IMR-90 (cell line): Measurements from ENCODE around the gene MGAT5. TPM values are rescaled to one million over a fixed set of nuclear protein-coding genes. Genes with fewer than 3 reads are reported as not detected.

Source experiments
- ATAC-seq: fragments of 200-7000 bp; cut with Tn5 transposase; 2 replicates; pipeline ENCODE4 v1.9.1; 2020; ENCODE audit warnings: low read depth, mild to moderate bottlenecking, moderate library complexity
- BruUV-seq: library from RNA; stranded (reverse); fragments of 400-500 nt; replicated peaks from 2 replicates; lab custom pipeline; 2021; lab: Mats Ljungman, UMichigan
- CTCF ChIA-PET: fragments of 300-600 bp; formaldehyde crosslinking; extraction: SDS; loops from one replicate; lab custom pipeline; 2021; ENCODE audit warnings: antibody characterized with exemption; lab: Yijun Ruan, JAX
- POLR2A ChIA-PET: fragments of 300-600 bp; sonication (Branson Sonifier 250); formaldehyde crosslinking; loops from one replicate; lab custom pipeline; 2022; ENCODE audit warnings: antibody characterized with exemption; ENCODE audit not compliant: unreplicated experiment; lab: Charles Lee
- DNase-seq: peaks from one replicate; pipeline ENCODE4 v3.0.0; 2013
- H2AFZ ChIP-seq: replicated peaks from 2 replicates; pipeline ENCODE3; 2013; ENCODE audit warnings: low read length, mild to moderate bottlenecking; ENCODE audit not compliant: poor library complexity
- H2AK5ac ChIP-seq: 2 replicates; pipeline ENCODE4 v1.6.1; 2013; ENCODE audit warnings: low read depth, low read length, inconsistent platforms
- H2AK9ac ChIP-seq: replicated peaks from 2 replicates; pipeline ENCODE3; 2013; ENCODE audit warnings: mild to moderate bottlenecking, low read depth, low read length, moderate library complexity; ENCODE audit not compliant: poor library complexity
- H2BK120ac ChIP-seq: 2 replicates; pipeline ENCODE4 v1.6.1; 2013; ENCODE audit warnings: low read depth, low read length, inconsistent platforms
- H2BK15ac ChIP-seq: 3 replicates; pipeline ENCODE4 v1.6.1; 2013; ENCODE audit warnings: low read depth, low read length, inconsistent platforms
- H2BK20ac ChIP-seq: 2 replicates; pipeline ENCODE4 v1.6.1; 2013; ENCODE audit warnings: low read depth, mild to moderate bottlenecking, inconsistent platforms, low read length, moderate library complexity
- H2BK5ac ChIP-seq: 2 replicates; pipeline ENCODE4 v1.6.1; 2013; ENCODE audit warnings: mild to moderate bottlenecking, low read depth, low read length, inconsistent platforms; ENCODE audit not compliant: poor library complexity, severe bottlenecking
- H3K14ac ChIP-seq: replicated peaks from 2 replicates; pipeline ENCODE4 v1.6.1; 2013; ENCODE audit warnings: low read depth, low read length, inconsistent platforms
- H3K18ac ChIP-seq: 2 replicates; pipeline ENCODE4 v1.6.1; 2013; ENCODE audit warnings: low read depth, low read length, control low read depth
- H3K23ac ChIP-seq: 2 replicates; pipeline ENCODE4 v1.6.1; 2013; ENCODE audit warnings: low read depth, low read length, inconsistent platforms
- H3K27ac ChIP-seq: 2 replicates; pipeline ENCODE4 v1.5.1; 2013; ENCODE audit warnings: mild to moderate bottlenecking, control low read depth, low read length; ENCODE audit not compliant: insufficient read depth
- H3K27me3 ChIP-seq: 2 replicates; pipeline ENCODE4 v1.6.1; 2013; ENCODE audit warnings: low read length; ENCODE audit not compliant: control insufficient read depth, insufficient read depth
- H3K36me3 ChIP-seq: 2 replicates; pipeline ENCODE4 v1.6.1; 2013; ENCODE audit warnings: low read length, mixed read lengths; ENCODE audit not compliant: control insufficient read depth, insufficient read depth
- H3K4ac ChIP-seq: 2 replicates; pipeline ENCODE4 v1.6.1; 2013; ENCODE audit warnings: low read depth, low read length, inconsistent platforms
- H3K4me1 ChIP-seq: 2 replicates; pipeline ENCODE4 v1.6.1; 2013; ENCODE audit warnings: low read length, mixed read lengths; ENCODE audit not compliant: control insufficient read depth, insufficient read depth
- H3K4me2 ChIP-seq: 2 replicates; pipeline ENCODE4 v1.6.1; 2013; ENCODE audit warnings: low read depth, mild to moderate bottlenecking, control low read depth, low read length, moderate library complexity
- H3K4me3 ChIP-seq: 2 replicates; pipeline ENCODE4 v1.5.1; 2013; ENCODE audit warnings: low read depth, mild to moderate bottlenecking, control low read depth, low read length, moderate library complexity; ENCODE audit not compliant: insufficient read depth
- H3K56ac ChIP-seq: 2 replicates; pipeline ENCODE4 v1.6.1; 2013; ENCODE audit warnings: low read length, inconsistent platforms; ENCODE audit not compliant: insufficient read depth; ENCODE audit errors: extremely low read depth
- H3K79me1 ChIP-seq, 2 experiments: 2 replicates each; pipeline ENCODE4 v1.6.1; 2013; ENCODE audit warnings: low read length in 2 of 2, inconsistent platforms in 1 of 2, low read depth in 1 of 2
- H3K9ac ChIP-seq: 2 replicates; pipeline ENCODE4 v1.6.1; 2013; ENCODE audit warnings: low read depth, low read length, control low read depth
- H3K9me1 ChIP-seq: 2 replicates; pipeline ENCODE4 v1.6.1; 2013; ENCODE audit warnings: low read length, inconsistent platforms; ENCODE audit not compliant: insufficient read depth
- H3K9me3 ChIP-seq: 2 replicates; pipeline ENCODE4 v1.6.1; 2013; ENCODE audit warnings: low read length; ENCODE audit not compliant: control insufficient read depth, insufficient read depth
- H4K20me1 ChIP-seq: 2 replicates; pipeline ENCODE4 v1.6.1; 2013; ENCODE audit warnings: low read length, inconsistent platforms; ENCODE audit not compliant: insufficient read depth
- H4K5ac ChIP-seq: 2 replicates; pipeline ENCODE4 v1.6.1; 2013; ENCODE audit warnings: mild to moderate bottlenecking, low read depth, low read length, control low read depth
- H4K8ac ChIP-seq, 2 experiments: 2 replicates each; pipeline ENCODE4 v1.6.1; 2013; ENCODE audit warnings: low read depth in 2 of 2, low read length in 2 of 2, control low read depth in 1 of 2, inconsistent platforms in 1 of 2
- H4K91ac ChIP-seq: 2 replicates; pipeline ENCODE4 v1.6.1; 2013; ENCODE audit warnings: low read depth, low read length, inconsistent platforms; ENCODE audit not compliant: insufficient read depth
- BHLHE40 ChIP-seq: fragments of 150-350 bp; IDR thresholded peaks from 2 replicates; pipeline ENCODE4 v1.6.1; 2016; ENCODE audit warnings: mild to moderate bottlenecking, low read depth, low read length
- CEBPB ChIP-seq: IDR thresholded peaks from 2 replicates; pipeline ENCODE4 v1.6.1; 2012; ENCODE audit warnings: low read depth, low read length, improper control_type of control experiment
- CHD1 ChIP-seq: IDR thresholded peaks from 2 replicates; pipeline ENCODE4 v1.6.1; 2012; ENCODE audit warnings: low read depth, low read length, improper control_type of control experiment
- CTCF ChIP-seq: conservative IDR thresholded peaks from 2 replicates; pipeline ENCODE4 v1.5.1; 2012; ENCODE audit warnings: mild to moderate bottlenecking, low read depth, low read length, improper control_type of control experiment
- FOS ChIP-seq: fragments of 150-350 bp; IDR thresholded peaks from 2 replicates; pipeline ENCODE4 v1.6.1; 2016; ENCODE audit warnings: low read depth, low read length
- MAFK ChIP-seq: IDR thresholded peaks from 2 replicates; pipeline ENCODE4 v1.6.1; 2012; ENCODE audit warnings: low read depth, low read length, improper control_type of control experiment
- MAZ ChIP-seq: IDR thresholded peaks from 2 replicates; pipeline ENCODE4 v1.6.1; 2012; ENCODE audit warnings: low read depth, mild to moderate bottlenecking, low read length, improper control_type of control experiment, moderate library complexity, borderline replicate concordance
- MXI1 ChIP-seq: IDR thresholded peaks from 2 replicates; pipeline ENCODE4 v1.6.1; 2012; ENCODE audit warnings: low read depth, mild to moderate bottlenecking, low read length, moderate library complexity, borderline replicate concordance
- NFE2L2 ChIP-seq: fragments of 150-350 bp; IDR thresholded peaks from 2 replicates; pipeline ENCODE4 v1.6.1; 2016; ENCODE audit warnings: low read depth, mild to moderate bottlenecking, low read length
- POLR2A ChIP-seq: IDR thresholded peaks from 2 replicates; pipeline ENCODE4 v1.6.1; 2012; ENCODE audit warnings: mild to moderate bottlenecking, low read depth, low read length
- RAD21 ChIP-seq: IDR thresholded peaks from 2 replicates; pipeline ENCODE4 v1.6.1; 2012; ENCODE audit warnings: low read length, improper control_type of control experiment
- RCOR1 ChIP-seq: IDR thresholded peaks from 2 replicates; pipeline ENCODE4 v1.6.1; 2012; ENCODE audit warnings: mild to moderate bottlenecking, low read length, improper control_type of control experiment; ENCODE audit not compliant: insufficient replicate concordance
- RFX5 ChIP-seq: IDR thresholded peaks from 2 replicates; pipeline ENCODE4 v1.8.0; 2012; ENCODE audit warnings: low read depth, mild to moderate bottlenecking, low read length, moderate library complexity
- SMC3 ChIP-seq: fragments of 150-350 bp; IDR thresholded peaks from 2 replicates; pipeline ENCODE4 v1.6.1; 2016; ENCODE audit warnings: low read depth, mild to moderate bottlenecking, antibody characterized with exemption, low read length, moderate library complexity
- WGBS, 2 experiments: methylation state at CpG; one replicate each; pipeline versions ENCODE4 v1.1.5 to v1.1.7; 2013; ENCODE audit warnings: missing lambda C conversion rate in 2 of 2; ENCODE audit not compliant: insufficient read length in 1 of 2; ENCODE audit errors: extremely low coverage in 2 of 2; 5-methylcytosine and 5-hydroxymethylcytosine counted together
- dilution Hi-C: fragments of 300-500 bp; cut with HindIII; formaldehyde crosslinking; loops from one replicate; pipeline ENCODE4 v1.14.3; 2018; ENCODE audit warnings: low sequenced_read_pairs; ENCODE audit not compliant: unreplicated experiment
- in situ Hi-C: fragments of 300-500 bp; cut with MboI; formaldehyde crosslinking; loops from 3 replicates; pipeline ENCODE4 v1.14.3; 2019; ENCODE audit warnings: low sequenced_read_pairs, inconsistent platforms, mixed read lengths
- intact Hi-C: fragments of 100-400 bp; cut with micrococcal nuclease; formaldehyde crosslinking; loops from 2 replicates; pipeline ENCODE4 v1.10.0; 2022
- polyA plus RNA-seq, 3 experiments: library from polyadenylated mRNA; depleted of rRNA; stranded (reverse); fragments of >200 nt; gene quantifications; 2 replicates each; pipeline ENCODE4 v1.2.3, GENCODE V29; 2012; ENCODE audit warnings: low replicate concordance in 1 of 3
- total RNA-seq: library from RNA; depleted of rRNA; stranded (reverse); fragments of >200 nt; gene quantifications from 2 replicates; pipeline ENCODE4 v1.2.3, GENCODE V29; 2012
- TF ChIP-seq, protein P1 (sequence below): fragments of 150-350 bp; IDR thresholded peaks from 2 replicates; pipeline ENCODE4 v1.6.1; 2016; ENCODE audit warnings: low read depth, mild to moderate bottlenecking, low read length, moderate library complexity, borderline replicate concordance
- TF ChIP-seq, protein P2 (sequence below): fragments of 150-350 bp; IDR thresholded peaks from 2 replicates; pipeline ENCODE4 v1.6.1; 2017; ENCODE audit warnings: mild to moderate bottlenecking, antibody characterized with exemption, low read length, low read depth

The MGAT5 gene
- total and polyA plus RNA-seq, 2 of the 4 experiments (the other 2 are of a cell fraction), result 22.9 to 59.9 TPM

DNA sequence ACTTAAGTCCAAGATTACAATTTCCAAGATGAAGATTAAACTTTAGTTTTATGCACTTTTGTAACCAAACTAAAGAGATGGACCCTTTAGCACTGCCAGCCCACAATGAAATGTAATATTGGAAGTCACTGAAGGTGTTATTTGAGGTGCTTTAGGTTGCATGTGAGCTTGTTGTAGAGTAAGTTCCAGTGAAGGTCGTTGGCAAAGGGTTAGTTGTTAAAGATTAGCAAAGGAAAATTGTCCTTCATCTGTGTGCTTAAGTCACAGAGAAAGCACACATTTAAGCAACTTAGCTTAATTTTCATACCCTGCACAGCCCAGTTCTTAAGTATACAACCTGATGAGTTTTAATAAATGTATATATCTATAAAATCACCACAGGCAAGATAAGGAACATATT, 46.7 kb downstream of the MGAT5 start:
- Histone ChIP-seq H3K27me3 (no peaks in the 10 kb centered on the region), H4K91ac (no peak overlapping the region), H3K4me2 (peak overlapping the region; percentile 36; the same call in 1 of the 2 replicates), H3K56ac (no peak overlapping the region), H2AK9ac (no peak overlapping the region), H3K36me3 (peaks cover 4% of the 10 kb centered on the region), H3K4me1 (peaks cover 12% of the 10 kb centered on the region), H3K9ac (no peak overlapping the region), H3K9me1 (peaks cover 6% of the 10 kb centered on the region), H3K4me3 (no peak overlapping the region), H3K18ac (peak overlapping the region; percentile 27; the same call in 1 of the 2 replicates), H3K14ac (no peak overlapping the region), H2BK5ac (no peak overlapping the region), H2BK15ac (no peak overlapping the region), H4K8ac (no peak overlapping the region), H2BK120ac (no peak overlapping the region), H4K5ac (no peak overlapping the region), H3K79me1 (peaks cover 28 to 29% of the 10 kb centered on the region in 2 experiments), H2AK5ac (no peak overlapping the region), H4K20me1 (peaks cover 7% of the 10 kb centered on the region; the same call in 1 of the 2 replicates), H3K23ac (no peak overlapping the region), H2BK20ac (no peak overlapping the region), H3K4ac (no peak overlapping the region), H3K9me3 (no peaks in the 10 kb centered on the region), H3K27ac (no peak overlapping the region), H2AFZ (no peak overlapping the region)
- intact Hi-C loops (no loop called here), dilution Hi-C loops (no loop called here), in situ Hi-C loops (no loop called here)
- ChIA-PET POLR2A (no interaction called here), CTCF (interaction anchor here (1.1 kb wide), 1 partner anchor 150 kb away, joined by 3 read pairs; no protein-coding TSS in a partner anchor)
- DNase-seq (no peak), ATAC-seq (peak; percentile 10; the same call in 1 of the 2 replicates)
- no TSS peak for BruUV-seq
- no CpG with 5 or more reads among the region's 1 CpG for WGBS, 2 experiments
- TF ChIP-seq CHD1 (no peak), FOS (no peak), SMC3 (no peak), BHLHE40 (no peak), CEBPB (no peak), POLR2A (no peak), RCOR1 (no peak), MAZ (no peak), RFX5 (no peak), RAD21 (no peak), CTCF (no peak), MXI1 (no peak), NFE2L2 (no peak), MAFK (no peak)
- TF ChIP-seq, protein P1, sequence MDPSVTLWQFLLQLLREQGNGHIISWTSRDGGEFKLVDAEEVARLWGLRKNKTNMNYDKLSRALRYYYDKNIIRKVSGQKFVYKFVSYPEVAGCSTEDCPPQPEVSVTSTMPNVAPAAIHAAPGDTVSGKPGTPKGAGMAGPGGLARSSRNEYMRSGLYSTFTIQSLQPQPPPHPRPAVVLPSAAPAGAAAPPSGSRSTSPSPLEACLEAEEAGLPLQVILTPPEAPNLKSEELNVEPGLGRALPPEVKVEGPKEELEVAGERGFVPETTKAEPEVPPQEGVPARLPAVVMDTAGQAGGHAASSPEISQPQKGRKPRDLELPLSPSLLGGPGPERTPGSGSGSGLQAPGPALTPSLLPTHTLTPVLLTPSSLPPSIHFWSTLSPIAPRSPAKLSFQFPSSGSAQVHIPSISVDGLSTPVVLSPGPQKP, result no peak
- TF ChIP-seq, protein P2, sequence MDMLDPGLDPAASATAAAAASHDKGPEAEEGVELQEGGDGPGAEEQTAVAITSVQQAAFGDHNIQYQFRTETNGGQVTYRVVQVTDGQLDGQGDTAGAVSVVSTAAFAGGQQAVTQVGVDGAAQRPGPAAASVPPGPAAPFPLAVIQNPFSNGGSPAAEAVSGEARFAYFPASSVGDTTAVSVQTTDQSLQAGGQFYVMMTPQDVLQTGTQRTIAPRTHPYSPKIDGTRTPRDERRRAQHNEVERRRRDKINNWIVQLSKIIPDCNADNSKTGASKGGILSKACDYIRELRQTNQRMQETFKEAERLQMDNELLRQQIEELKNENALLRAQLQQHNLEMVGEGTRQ, result no peak
